SK-N-SH treated with all-trans-retinoic acid at 6 μM for 48 hours (cell line): ENCODE results near the gene CEP250.

Experiments used
- ESRRG ChIP-seq: fragments of 250-450 bp; sonication (Bioruptor Pico); IDR thresholded peaks from 2 replicates; pipeline ENCODE4 v1.6.1; 2021; ENCODE audit warnings: mild to moderate bottlenecking
- OSR1 ChIP-seq: fragments of 250-450 bp; sonication (Bioruptor Pico); IDR thresholded peaks from 2 replicates; pipeline ENCODE4 v1.8.0; 2022; ENCODE audit warnings: moderate library complexity, mild to moderate bottlenecking, inconsistent platforms
- PATZ1 ChIP-seq: fragments of 250-450 bp; sonication (Bioruptor Pico); IDR thresholded peaks from 2 replicates; pipeline ENCODE4 v1.8.0; 2020; ENCODE audit warnings: mild to moderate bottlenecking, moderate library complexity, borderline replicate concordance
- PPARA ChIP-seq: fragments of 250-450 bp; sonication (Bioruptor Pico); IDR thresholded peaks from 2 replicates; pipeline ENCODE4 v1.5.0; 2020; ENCODE audit warnings: mild to moderate bottlenecking, borderline replicate concordance
- SNAI2 ChIP-seq: fragments of 250-450 bp; sonication (Bioruptor Pico); IDR thresholded peaks from 2 replicates; pipeline ENCODE4 v1.5.0; 2020; ENCODE audit warnings: mild to moderate bottlenecking, moderate library complexity
- TOX ChIP-seq: fragments of 250-450 bp; sonication (Bioruptor Pico); IDR thresholded peaks from 2 replicates; pipeline ENCODE4 v1.8.0; 2021; ENCODE audit warnings: mild to moderate bottlenecking, moderate library complexity, borderline replicate concordance
- ZFP30 ChIP-seq: fragments of 450-650 bp; formaldehyde crosslinking; IDR thresholded peaks from 2 replicates; pipeline ENCODE4 v1.5.0; 2022; ENCODE audit warnings: mild to moderate bottlenecking, moderate library complexity
- ZNF70 ChIP-seq: fragments of 450-650 bp; formaldehyde crosslinking; IDR thresholded peaks from 2 replicates; pipeline ENCODE4 v1.5.0; 2020; ENCODE audit warnings: mild to moderate bottlenecking, moderate library complexity
- TF ChIP-seq, protein P1 (sequence below): fragments of 250-450 bp; sonication (Bioruptor Pico); IDR thresholded peaks from 2 replicates; pipeline ENCODE4 v1.5.1; 2020; ENCODE audit warnings: low read depth, mild to moderate bottlenecking, moderate library complexity

- TF ChIP-seq ESRRG (CRISPR knock-in tag) (no peak), TOX (CRISPR knock-in tag) (no peak), SNAI2 (no peak), ZNF70 (CRISPR knock-in tag) (no peak), PATZ1 (CRISPR knock-in tag) (no peak), ZFP30 (no peak), PPARA (no peak), OSR1 (CRISPR knock-in tag) (no peak)
- TF ChIP-seq, protein P1, sequence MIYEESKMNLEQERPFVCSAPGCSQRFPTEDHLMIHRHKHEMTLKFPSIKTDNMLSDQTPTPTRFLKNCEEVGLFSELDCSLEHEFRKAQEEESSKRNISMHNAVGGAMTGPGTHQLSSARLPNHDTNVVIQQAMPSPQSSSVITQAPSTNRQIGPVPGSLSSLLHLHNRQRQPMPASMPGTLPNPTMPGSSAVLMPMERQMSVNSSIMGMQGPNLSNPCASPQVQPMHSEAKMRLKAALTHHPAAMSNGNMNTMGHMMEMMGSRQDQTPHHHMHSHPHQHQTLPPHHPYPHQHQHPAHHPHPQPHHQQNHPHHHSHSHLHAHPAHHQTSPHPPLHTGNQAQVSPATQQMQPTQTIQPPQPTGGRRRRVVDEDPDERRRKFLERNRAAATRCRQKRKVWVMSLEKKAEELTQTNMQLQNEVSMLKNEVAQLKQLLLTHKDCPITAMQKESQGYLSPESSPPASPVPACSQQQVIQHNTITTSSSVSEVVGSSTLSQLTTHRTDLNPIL (CRISPR knock-in tag): no peak
Observed at GRCh38 chr20:35497320-35497719, 41.9 kb downstream of the CEP250 start.
